HG03045 (cell line): ENCODE data around the gene CFAP69.
"Not testable (repeated sequence)": the region's sequence is repeated elsewhere in the genome, so short reads cannot be mapped to it uniquely, and the experiment has no call there.

ENCODE experiments used
- ATAC-seq: cut with Tn5 transposase; IDR thresholded peaks from one replicate; pipeline ENCODE4 v1.9.1; 2021; ENCODE audit warnings: mild to moderate bottlenecking, moderate library complexity; ENCODE audit not compliant: unreplicated experiment

The CFAP69 gene

GRCh38 chr7:90232430-90232829 lies 12.5 kb upstream of the CFAP69 start:
- ATAC-seq = no peak

- no peak for ATAC-seq
Observed at GRCh38 chr7:90233569-90233968, 11.4 kb upstream of the CFAP69 start.

GRCh38 chr7:90236721-90237289 lies 8.2 kb upstream of the CFAP69 start:
- ATAC-seq = no peak

GRCh38 chr7:90238022-90238421 lies 7.0 kb upstream of the CFAP69 start:
- no peak for ATAC-seq

- ATAC-seq = no peak
Observed at GRCh38 chr7:90238583-90238982, 6.4 kb upstream of the CFAP69 start.

GRCh38 chr7:90239050-90239449 lies 5.9 kb upstream of the CFAP69 start:
- no peak for ATAC-seq

GRCh38 chr7:90239625-90240228 lies 5.2 kb upstream of the CFAP69 start:
- ATAC-seq = no peak

GRCh38 chr7:90242369-90243168 lies 2.4 kb upstream of the CFAP69 start:
- peak; percentile 66 for ATAC-seq

GRCh38 chr7:90243556-90243955 lies 1.4 kb upstream of the CFAP69 start:
- no peak for ATAC-seq

- ATAC-seq = no peak
Observed at GRCh38 chr7:90244565-90244908, 437 bp upstream of the CFAP69 start.

GRCh38 chr7:90246171-90246570 lies 1.2 kb downstream of the CFAP69 start:
- no peak for ATAC-seq

- ATAC-seq = no peak
Observed at GRCh38 chr7:90248706-90249105, 3.7 kb downstream of the CFAP69 start.

GRCh38 chr7:90250601-90251303 lies 5.8 kb downstream of the CFAP69 start:
- ATAC-seq = no peak

- ATAC-seq = no peak
Observed at GRCh38 chr7:90251304-90251635, 6.3 kb downstream of the CFAP69 start.

GRCh38 chr7:90256011-90256410 lies 11.0 kb downstream of the CFAP69 start:
- ATAC-seq = not testable (repeated sequence)

- ATAC-seq = no peak
Observed at GRCh38 chr7:90256778-90257177, 11.8 kb downstream of the CFAP69 start.

GRCh38 chr7:90261441-90261840 lies 16.5 kb downstream of the CFAP69 start:
- no peak for ATAC-seq

GRCh38 chr7:90262438-90262837 lies 17.5 kb downstream of the CFAP69 start:
- ATAC-seq = no peak

GRCh38 chr7:90266808-90267207 lies 21.8 kb downstream of the CFAP69 start:
- ATAC-seq = no peak

GRCh38 chr7:90267263-90267858 lies 22.4 kb downstream of the CFAP69 start:
- no peak for ATAC-seq

GRCh38 chr7:90269163-90269562 lies 24.2 kb downstream of the CFAP69 start:
- ATAC-seq = no peak
